Measurements from ENCODE around the gene TXNL1.

The TXNL1 gene

GRCh38 chr18:56615738-56616520 is 22.5 kb downstream of the TXNL1 start:
- no peak for DNase-seq (ENCODE audit: low read depth, low spot score)
- in situ Hi-C loops (cut with HindIII; ENCODE audit: low sequenced_read_pairs) = no loop called here
- no peak for TF ChIP-seq CTCF (IDR thresholded peaks at IDR 0.05; ENCODE audit: low read depth, low read length)
- no peak overlapping the region for H3K4me3 ChIP-seq (ENCODE audit: low read depth, low read length)

GRCh38 chr18:56606618-56607017 is 31.8 kb downstream of the TXNL1 start:
- in situ Hi-C loops (cut with HindIII; ENCODE audit: low sequenced_read_pairs) = no loop called here
- H3K4me3 ChIP-seq (ENCODE audit: low read depth, low read length) = no peak overlapping the region
- DNase-seq (ENCODE audit: low read depth, low spot score) = no peak
- no peak for TF ChIP-seq CTCF (IDR thresholded peaks at IDR 0.05; ENCODE audit: low read depth, low read length)

GRCh38 chr18:56598422-56598821 is 40.0 kb downstream of the TXNL1 start:
- TF ChIP-seq CTCF (IDR thresholded peaks at IDR 0.05; ENCODE audit: low read depth, low read length) = no peak
- no peak overlapping the region for H3K4me3 ChIP-seq (ENCODE audit: low read depth, low read length)
- in situ Hi-C loops (cut with HindIII; ENCODE audit: low sequenced_read_pairs) = no loop called here
- DNase-seq (ENCODE audit: low read depth, low spot score) = no peak

GRCh38 chr18:56593906-56594305 is 44.5 kb downstream of the TXNL1 start:
- DNase-seq (ENCODE audit: low read depth, low spot score) = peak; percentile 41

GRCh38 chr18:56580026-56580425 is 58.4 kb downstream of the TXNL1 start:
- in situ Hi-C loops (cut with HindIII; ENCODE audit: low sequenced_read_pairs) = no loop called here
- no peak for DNase-seq (ENCODE audit: low read depth, low spot score)
- no peak overlapping the region for H3K4me3 ChIP-seq (ENCODE audit: low read depth, low read length)
- no peak for TF ChIP-seq CTCF (IDR thresholded peaks at IDR 0.05; ENCODE audit: low read depth, low read length)

More at GRCh38 chr18:56593906-56594305, 44.5 kb downstream of the TXNL1 start:
- in situ Hi-C loops (cut with HindIII; ENCODE audit: low sequenced_read_pairs) = no loop called here
- H3K4me3 ChIP-seq (ENCODE audit: low read depth, low read length) = no peak overlapping the region
- TF ChIP-seq CTCF (IDR thresholded peaks at IDR 0.05; ENCODE audit: low read depth, low read length) = no peak

GRCh38 chr18:56579451-56579850 is 58.9 kb downstream of the TXNL1 start:
- TF ChIP-seq CTCF (IDR thresholded peaks at IDR 0.05; ENCODE audit: low read depth, low read length) = no peak

More at GRCh38 chr18:56579451-56579850, 58.9 kb downstream of the TXNL1 start:
- H3K4me3 ChIP-seq (ENCODE audit: low read depth, low read length) = no peak overlapping the region
- in situ Hi-C loops (cut with HindIII; ENCODE audit: low sequenced_read_pairs) = no loop called here
- no peak for DNase-seq (ENCODE audit: low read depth, low spot score)
